OCI-M2 (cell line): ENCODE measurements around the gene TPM4.
A peak's percentile ranks its signal among the peaks of the same experiment; 100 is the strongest.
"Not testable (repeated sequence)": the region's sequence is repeated elsewhere in the genome, so short reads cannot be mapped to it uniquely, and the experiment has no call there.

Source experiments
- DNase-seq: peaks from one replicate; lab custom pipeline; 2025; ENCODE audit not compliant: unreplicated experiment; lab: John Stamatoyannopoulos, UW

TPM4 gene

GRCh38 chr19:16076154-16076957, at the start of gene TPM4:
TPM4 (plus strand) TSS chr19:16076495; CDS start chr19:16076566, 71 bp downstream.
- peak; percentile 64 for DNase-seq

- DNase-seq: no peak
These were observed 49.5 kb upstream of the TPM4 start for GRCh38 chr19:16026756-16027155.

GRCh38 chr19:16027528-16027927, 48.8 kb upstream of the TPM4 start:
- DNase-seq: no peak

- not testable (repeated sequence) for DNase-seq
These were observed 46.1 kb upstream of the TPM4 start for GRCh38 chr19:16030155-16030554.

GRCh38 chr19:16030964-16031871, 45.1 kb upstream of the TPM4 start:
- no peak for DNase-seq

- no peak for DNase-seq
These were observed 44.5 kb upstream of the TPM4 start for GRCh38 chr19:16031872-16032200.

GRCh38 chr19:16032509-16033135, 43.7 kb upstream of the TPM4 start:
- DNase-seq: no peak

- DNase-seq: no peak
These were observed 43.2 kb upstream of the TPM4 start for GRCh38 chr19:16033136-16033530.

GRCh38 chr19:16033721-16034120, 42.6 kb upstream of the TPM4 start:
- DNase-seq: no peak

- no peak for DNase-seq
These were observed 42.1 kb upstream of the TPM4 start for GRCh38 chr19:16034180-16034579.

- DNase-seq: no peak
These were observed 41.2 kb upstream of the TPM4 start for GRCh38 chr19:16034958-16035560.

GRCh38 chr19:16035601-16036297, 40.5 kb upstream of the TPM4 start:
- no peak for DNase-seq

- DNase-seq: no peak
These were observed 39.8 kb upstream of the TPM4 start for GRCh38 chr19:16036397-16036925.

- no peak for DNase-seq
These were observed 39.4 kb upstream of the TPM4 start for GRCh38 chr19:16036941-16037340.

- DNase-seq: no peak
These were observed 38.7 kb upstream of the TPM4 start for GRCh38 chr19:16037424-16038195.

- no peak for DNase-seq
These were observed 38.0 kb upstream of the TPM4 start for GRCh38 chr19:16038196-16038695.

GRCh38 chr19:16039081-16039480, 37.2 kb upstream of the TPM4 start:
- no peak for DNase-seq

GRCh38 chr19:16039545-16039944, 36.8 kb upstream of the TPM4 start:
- DNase-seq: no peak

- no peak for DNase-seq
These were observed 35.7 kb upstream of the TPM4 start for GRCh38 chr19:16040642-16041041.
